Fibroblast of the aortic adventitia (primary cell): Measurements from ENCODE around the gene PRKD1. TPM values are rescaled to one million over a fixed set of nuclear protein-coding genes. Genes with fewer than 3 reads are reported as not detected.

Experiments
- DNase-seq: peaks from one replicate; pipeline ENCODE4 v3.0.0-alpha.2; 2010; ENCODE audit warnings: low read depth
- H3K4me3 ChIP-seq: 2 replicates; pipeline ENCODE4 v1.5.1; 2011; ENCODE audit warnings: low read depth, mild to moderate bottlenecking, control low read depth, low read length, moderate library complexity
- CTCF ChIP-seq: IDR thresholded peaks from 2 replicates; pipeline ENCODE4 v1.5.1; 2011; ENCODE audit warnings: mild to moderate bottlenecking, low read length, control low read depth, inconsistent platforms; ENCODE audit not compliant: insufficient read depth
- total RNA-seq: library from RNA; depleted of rRNA; stranded (reverse); fragments of >200 nt; gene quantifications from 2 replicates; pipeline ENCODE4 v1.2.3, GENCODE V29; 2012; ENCODE audit warnings: low replicate concordance

The PRKD1 gene
- total RNA-seq, 1 donor = 11.5 TPM

GRCh38 chr14:29682789-29683188 lies 244.9 kb downstream of the PRKD1 start:
- TF ChIP-seq CTCF = no peak
- DNase-seq = no peak
- no peak overlapping the region for H3K4me3 ChIP-seq

GRCh38 chr14:29681316-29681715 lies 246.3 kb downstream of the PRKD1 start:
- DNase-seq = no peak
- no peak overlapping the region for H3K4me3 ChIP-seq
- no peak for TF ChIP-seq CTCF

- no peak for TF ChIP-seq CTCF
- no peak for DNase-seq
- no peak overlapping the region for H3K4me3 ChIP-seq
Observed at GRCh38 chr14:29674566-29675285, 252.9 kb downstream of the PRKD1 start.

- no peak overlapping the region for H3K4me3 ChIP-seq
- no peak for DNase-seq
- TF ChIP-seq CTCF = no peak
Observed at GRCh38 chr14:29672831-29673230, 254.8 kb downstream of the PRKD1 start.

GRCh38 chr14:29671034-29671433 lies 256.6 kb downstream of the PRKD1 start:
- H3K4me3 ChIP-seq = no peak overlapping the region
- no peak for TF ChIP-seq CTCF
- DNase-seq = peak; percentile 77

- TF ChIP-seq CTCF = no peak
- DNase-seq = peak; percentile 37
Observed at GRCh38 chr14:29668201-29668600, 259.4 kb downstream of the PRKD1 start.

GRCh38 chr14:29664515-29664914 lies 263.1 kb downstream of the PRKD1 start:
- DNase-seq = no peak
- TF ChIP-seq CTCF = no peak
- no peak overlapping the region for H3K4me3 ChIP-seq

More at GRCh38 chr14:29668201-29668600, 259.4 kb downstream of the PRKD1 start:
- no peak overlapping the region for H3K4me3 ChIP-seq
